Endothelial cell (in vitro differentiated cells): Measurements from ENCODE around the gene PRPH. TPM values are rescaled to one million over a fixed set of nuclear protein-coding genes. Genes with fewer than 3 reads are reported as not detected.
A peak's percentile ranks its signal among the peaks of the same experiment; 100 is the strongest.
"Not testable (repeated sequence)": the region's sequence is repeated elsewhere in the genome, so short reads cannot be mapped to it uniquely, and the experiment has no call there.

ENCODE experiments used
- DNase-seq: peaks from one replicate; pipeline ENCODE4 v3.0.0; 2021; ENCODE audit warnings: low spot score
- H3K27ac Mint-ChIP-seq: one replicate; pipeline ENCODE4 v1.8.0; 2021; ENCODE audit warnings: mixed read lengths, inconsistent platforms; ENCODE audit not compliant: unreplicated experiment
- H3K27me3 Mint-ChIP-seq: one replicate; pipeline ENCODE4 v1.8.0; 2021; ENCODE audit warnings: mild to moderate bottlenecking, moderate library complexity, mixed read lengths, inconsistent platforms; ENCODE audit not compliant: unreplicated experiment
- H3K36me3 Mint-ChIP-seq: one replicate; pipeline ENCODE4 v1.8.0; 2021; ENCODE audit warnings: mild to moderate bottlenecking, low read depth, mixed read lengths, inconsistent platforms; ENCODE audit not compliant: unreplicated experiment
- H3K4me1 Mint-ChIP-seq: one replicate; pipeline ENCODE4 v1.8.0; 2021; ENCODE audit warnings: mild to moderate bottlenecking, mixed read lengths, inconsistent platforms; ENCODE audit not compliant: unreplicated experiment
- H3K4me3 Mint-ChIP-seq: one replicate; pipeline ENCODE4 v1.8.0; 2021; ENCODE audit warnings: mild to moderate bottlenecking, mixed read lengths, inconsistent platforms; ENCODE audit not compliant: unreplicated experiment
- H3K9me3 Mint-ChIP-seq: one replicate; pipeline ENCODE4 v1.8.0; 2021; ENCODE audit warnings: mixed read lengths, inconsistent platforms; ENCODE audit not compliant: unreplicated experiment
- CTCF ChIP-seq: fragments of 200-600 bp; sonication (generic); IDR thresholded peaks from one replicate; pipeline ENCODE4 v1.5.0; 2021; ENCODE audit warnings: antibody characterized with exemption; ENCODE audit not compliant: unreplicated experiment
- total RNA-seq: library from RNA; stranded (reverse); fragmentation: NEBNext Ultra II Directional; extraction: Animal tissue kit (Norgen Biotek cat#: 25700); gene quantifications from one replicate; pipeline ENCODE4 v1.2.1, GENCODE V29; 2021; ENCODE audit not compliant: unreplicated experiment

The PRPH gene
- total RNA-seq, 1 donor from 2014 or later = not detected

DNA sequence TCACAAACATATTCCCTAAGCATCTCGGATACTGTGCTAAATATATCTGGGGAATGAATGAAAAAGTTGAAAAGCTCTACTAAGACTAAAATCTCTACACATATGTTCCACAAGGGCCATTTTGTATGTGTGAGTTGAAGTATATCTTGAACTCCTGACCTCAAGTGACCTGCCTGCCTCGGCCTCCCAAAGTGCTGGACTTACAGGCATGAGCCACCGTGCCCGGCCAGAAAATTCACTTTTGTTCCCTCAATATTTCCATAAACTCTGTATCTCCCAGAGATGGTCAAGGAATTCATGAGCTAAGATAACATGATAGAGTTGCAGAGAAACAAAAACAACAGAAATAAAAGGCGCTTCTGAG lies 31.6 kb upstream of the PRPH start:
- no peaks in the 10 kb centered on the region for H3K9me3 Mint-ChIP-seq
- H3K27ac Mint-ChIP-seq = no peak overlapping the region
- TF ChIP-seq CTCF = no peak
- H3K4me1 Mint-ChIP-seq = peaks cover 6% of the 10 kb centered on the region
- DNase-seq = no peak
- peaks cover 3% of the 10 kb centered on the region for H3K36me3 Mint-ChIP-seq
- H3K27me3 Mint-ChIP-seq = peaks cover 5% of the 10 kb centered on the region
- peak overlapping the region; percentile 96 for H3K4me3 Mint-ChIP-seq

GRCh38 chr12:49264466-49264872 lies 30.5 kb upstream of the PRPH start:
- Mint-ChIP-seq H3K36me3 (peaks cover 7% of the 10 kb centered on the region), H3K9me3 (no peaks in the 10 kb centered on the region), H3K27me3 (peaks cover 5% of the 10 kb centered on the region), H3K27ac (no peak overlapping the region), H3K4me3 (peak overlapping the region; percentile 96), H3K4me1 (peaks cover 8% of the 10 kb centered on the region)
- peak; percentile 50 for DNase-seq
- no peak for TF ChIP-seq CTCF

- Mint-ChIP-seq H3K36me3 (peaks cover 14% of the 10 kb centered on the region), H3K4me1 (peaks cover 8% of the 10 kb centered on the region), H3K27ac (peak within 1 kb of the TSS; percentile 52), H3K4me3 (peak within 1 kb of the TSS; percentile 96), H3K27me3 (peaks cover 5% of the 10 kb centered on the region), H3K9me3 (no peaks in the 10 kb centered on the region)
- no peak for TF ChIP-seq CTCF
- peak; percentile 90 for DNase-seq
Observed at GRCh38 chr12:49264873-49265792, 29.8 kb upstream of the PRPH start, which contains the start of gene TUBA1C. TSS of gene TUBA1C (plus strand) at chr12:49265082. CDS start at chr12:49265182, 100 bp downstream.

- DNase-seq, H3K27me3 Mint-ChIP-seq, H3K4me1 Mint-ChIP-seq, H3K9me3 Mint-ChIP-seq, H3K4me3 Mint-ChIP-seq, H3K27ac Mint-ChIP-seq: not testable (repeated sequence)
- peaks cover 30% of the 10 kb centered on the region for H3K36me3 Mint-ChIP-seq
Observed at GRCh38 chr12:49269191-49269590, 25.8 kb upstream of the PRPH start.

DNA sequence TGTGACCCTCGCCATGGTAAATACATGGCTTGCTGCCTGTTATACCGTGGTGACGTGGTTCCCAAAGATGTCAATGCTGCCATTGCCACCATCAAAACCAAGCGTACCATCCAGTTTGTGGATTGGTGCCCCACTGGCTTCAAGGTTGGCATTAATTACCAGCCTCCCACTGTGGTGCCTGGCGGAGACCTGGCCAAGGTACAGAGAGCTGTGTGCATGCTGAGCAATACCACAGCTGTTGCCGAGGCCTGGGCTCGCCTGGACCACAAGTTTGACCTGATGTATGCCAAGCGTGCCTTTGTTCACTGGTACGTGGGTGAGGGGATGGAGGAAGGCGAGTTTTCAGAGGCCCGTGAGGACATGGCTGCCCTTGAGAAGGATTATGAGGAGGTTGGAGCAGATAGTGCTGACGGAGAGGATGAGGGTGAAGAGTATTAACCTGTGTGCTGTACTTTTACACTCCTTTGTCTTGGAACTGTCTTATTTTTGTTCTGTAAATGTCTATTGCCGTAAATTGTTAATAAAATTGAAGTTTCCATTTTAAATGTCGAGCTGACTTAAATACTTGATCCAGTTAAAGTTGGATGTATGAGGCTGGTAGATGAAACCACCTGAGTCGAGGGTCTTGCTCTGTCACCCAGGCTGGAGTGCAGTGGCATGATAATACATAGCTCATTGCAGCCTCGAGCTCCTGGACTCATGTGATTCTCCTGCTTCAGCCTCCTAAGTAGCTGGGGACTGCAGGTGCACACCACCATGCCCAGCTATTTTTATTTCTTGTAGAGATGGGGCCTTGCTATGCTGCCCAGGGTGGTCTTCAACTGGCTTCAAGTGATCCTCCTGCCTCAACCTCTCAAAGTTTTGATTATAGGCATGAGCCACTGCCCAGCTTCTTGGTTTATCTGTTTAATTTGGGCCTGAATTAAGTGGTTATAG lies 21.9 kb upstream of the PRPH start:
- Mint-ChIP-seq H3K27ac (no peak overlapping the region), H3K4me3 (peak overlapping the region; percentile 31), H3K27me3 (peaks cover 1% of the 10 kb centered on the region), H3K4me1 (peaks cover 2% of the 10 kb centered on the region), H3K9me3 (no peaks in the 10 kb centered on the region), H3K36me3 (peaks cover 31% of the 10 kb centered on the region)
- TF ChIP-seq CTCF = no peak
- DNase-seq = no peak
